Naive thymus-derived CD4-positive, alpha-beta T cell (primary cell): ENCODE measurements around the gene HOOK1. TPM values are rescaled to one million over a fixed set of nuclear protein-coding genes. Genes with fewer than 3 reads are reported as not detected.

Experiments used
- ATAC-seq: fragments of 150-1000 bp; cut with Tn5 transposase; 2 replicates; pipeline ENCODE4 v1.10.0; 2021; ENCODE audit warnings: mild to moderate bottlenecking, moderate library complexity
- CTCF ChIA-PET: fragments of 350-600 bp; sonication (Branson Sonifier 250); formaldehyde crosslinking; loops from one replicate; lab custom pipeline; 2021; ENCODE audit warnings: antibody characterized with exemption; lab: Charles Lee
- POLR2A ChIA-PET: fragments of 350-600 bp; sonication (Branson Sonifier 250); formaldehyde crosslinking; loops from one replicate; lab custom pipeline; 2021; ENCODE audit warnings: antibody characterized with exemption, inconsistent platforms; lab: Charles Lee
- DNase-seq, 9 donors: peaks; one replicate each; pipeline versions ENCODE4 v3.0.0 to v3.0.0-alpha.2; 2020 to 2022; ENCODE audit warnings: mixed read lengths in 1 of 9
- H3K27ac ChIP-seq: one replicate; pipeline ENCODE4 v1.7.0; 2013; ENCODE audit warnings: mild to moderate bottlenecking, low read depth, low read length, moderate library complexity
- H3K27me3 ChIP-seq, 2 donors: one replicate each; pipeline ENCODE4 v1.7.0; 2013; ENCODE audit warnings: low read length in 2 of 2, mild to moderate bottlenecking in 2 of 2, moderate library complexity in 2 of 2; ENCODE audit not compliant: control insufficient read depth in 2 of 2, insufficient read depth in 2 of 2
- H3K36me3 ChIP-seq, 3 experiments: 1 replicate in 2 of 3; 2 replicates in 1 of 3; pipeline ENCODE4 v1.7.0; 2013; ENCODE audit warnings: low read length in 3 of 3, mild to moderate bottlenecking in 3 of 3, moderate library complexity in 1 of 3; ENCODE audit not compliant: insufficient read depth in 3 of 3, control insufficient read depth in 2 of 3
- H3K4me1 ChIP-seq, 2 donors: one replicate each; pipeline ENCODE4 v1.7.0; 2013; ENCODE audit warnings: low read length in 2 of 2, mild to moderate bottlenecking in 2 of 2, moderate library complexity in 1 of 2; ENCODE audit not compliant: control insufficient read depth in 2 of 2, insufficient read depth in 2 of 2
- H3K4me3 ChIP-seq: 2 replicates; pipeline ENCODE4 v1.7.0; 2013; ENCODE audit warnings: mild to moderate bottlenecking, low read length
- H3K9me3 ChIP-seq, 3 experiments: 1 replicate in 2 of 3; 2 replicates in 1 of 3; pipeline ENCODE4 v1.7.0; 2013; ENCODE audit warnings: low read length in 3 of 3; ENCODE audit not compliant: control insufficient read depth in 2 of 3
- H3K27ac Mint-ChIP-seq, 9 donors: one replicate each; pipeline ENCODE4 v1.8.0; 2020 to 2022; ENCODE audit warnings: mixed read lengths in 9 of 9, mild to moderate bottlenecking in 8 of 9, moderate library complexity in 5 of 9, inconsistent platforms in 2 of 9
- H3K27me3 Mint-ChIP-seq, 5 donors: one replicate each; pipeline ENCODE4 v1.8.0; 2021 to 2022; ENCODE audit warnings: mixed read lengths in 5 of 5, mild to moderate bottlenecking in 1 of 5
- H3K36me3 Mint-ChIP-seq, 5 donors: one replicate each; pipeline ENCODE4 v1.8.0; 2020 to 2022; ENCODE audit warnings: mixed read lengths in 5 of 5, mild to moderate bottlenecking in 3 of 5, inconsistent platforms in 1 of 5
- H3K4me1 Mint-ChIP-seq, 7 donors: one replicate each; pipeline ENCODE4 v1.8.0; 2020 to 2022; ENCODE audit warnings: mixed read lengths in 7 of 7, mild to moderate bottlenecking in 3 of 7, inconsistent platforms in 1 of 7
- H3K4me3 Mint-ChIP-seq, 10 donors: one replicate each; pipeline ENCODE4 v1.8.0; 2020 to 2022; ENCODE audit warnings: mild to moderate bottlenecking in 10 of 10, mixed read lengths in 10 of 10, moderate library complexity in 6 of 10, inconsistent platforms in 2 of 10
- H3K9me3 Mint-ChIP-seq, 11 donors: one replicate each; pipeline ENCODE4 v1.8.0; 2020 to 2022; ENCODE audit warnings: mixed read lengths in 11 of 11, mild to moderate bottlenecking in 4 of 11, inconsistent platforms in 1 of 11, moderate library complexity in 1 of 11
- intact Hi-C, 2 donors: fragments of 100-400 bp; cut with micrococcal nuclease; formaldehyde crosslinking; loops; one replicate each; pipeline ENCODE4 v1.15.1; 2023
- polyA plus RNA-seq, 2 donors: library from polyadenylated mRNA; unstranded; fragments of 300-500 nt; fragmentation: Illumina TruSeq; gene quantifications; one replicate each; pipeline ENCODE4 v1.2.3, GENCODE V29; 2021
- total RNA-seq, 6 experiments: library from RNA in 5 of 6; stranded (reverse) in 5 of 6; gene quantifications; 1 replicate in 5 of 6; 2 replicates in 1 of 6; pipeline ENCODE4 v1.2.3 and lab custom pipeline; 2021 to 2026

Gene HOOK1
- total and polyA plus RNA-seq, 7 experiments from 2014 or later: 3.0 to 28.9 (median 23.5) TPM

DNA sequence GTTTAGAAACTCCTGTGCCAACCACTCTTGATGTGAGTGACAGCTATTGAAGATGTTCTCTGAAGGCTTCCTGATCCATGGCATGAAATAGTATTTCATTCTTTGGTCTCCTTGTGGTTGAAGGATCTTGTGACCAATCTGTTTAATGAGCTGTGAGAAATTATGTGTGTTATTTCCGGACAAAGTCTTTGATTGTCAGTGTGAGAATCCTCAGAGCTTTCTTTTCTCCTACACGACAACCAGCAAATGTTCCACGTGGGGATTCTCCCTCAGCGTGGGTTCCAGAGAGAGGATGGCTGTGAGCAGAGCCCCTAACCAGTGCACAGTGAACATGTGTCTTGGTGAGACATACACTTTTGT, 45.0 kb upstream of the HOOK1 start:
- Mint-ChIP-seq H3K36me3 (no peaks in the 10 kb centered on the region), H3K27me3 (peaks cover 0 to 5% (median 0%) of the 10 kb centered on the region in 5 donors), H3K4me1 (peaks cover 0 to 3% (median 0%) of the 10 kb centered on the region in 7 donors), H3K9me3 (no peaks in the 10 kb centered on the region), H3K27ac (no peak overlapping the region), H3K4me3 (no peak overlapping the region)
- no peaks in the 10 kb centered on the region for H3K4me1 ChIP-seq
- H3K36me3 ChIP-seq: no peaks in the 10 kb centered on the region
- DNase-seq (no peak), ATAC-seq (no peak)
- POLR2A ChIA-PET: no interaction called here
- H3K4me3 ChIP-seq: no peak overlapping the region
- CTCF ChIA-PET: no interaction called here
- no peaks in the 10 kb centered on the region for H3K27me3 ChIP-seq
- no peak overlapping the region for H3K27ac ChIP-seq
- H3K9me3 ChIP-seq: no peaks in the 10 kb centered on the region
- intact Hi-C loops: no loop called here

DNA sequence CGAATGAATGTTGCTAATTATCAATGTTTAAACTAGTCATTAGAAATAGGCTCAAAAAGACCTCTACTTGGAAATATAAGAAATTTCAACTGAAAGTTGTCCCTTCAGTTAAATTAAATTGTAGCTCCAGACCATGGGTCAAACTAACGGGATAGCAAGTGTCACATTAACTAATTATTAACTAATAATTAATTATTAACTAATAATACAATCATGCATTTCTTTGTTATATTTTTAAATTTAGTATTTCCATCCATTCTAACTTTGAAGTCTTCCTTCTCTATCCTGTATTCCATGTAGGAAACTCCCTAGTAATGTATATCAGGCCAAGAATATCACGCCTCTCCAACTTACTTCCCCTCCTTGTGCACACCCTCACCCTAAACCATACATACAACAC, 43.4 kb upstream of the HOOK1 start:
- DNase-seq: no peak
- Histone ChIP-seq H3K36me3 (no peaks in the 10 kb centered on the region), H3K4me1 (no peaks in the 10 kb centered on the region), H3K27me3 (no peaks in the 10 kb centered on the region), H3K4me3 (no peak overlapping the region), H3K9me3 (no peaks in the 10 kb centered on the region), H3K27ac (no peak overlapping the region)
- Mint-ChIP-seq H3K36me3 (no peaks in the 10 kb centered on the region), H3K27me3 (peaks cover 0 to 6% (median 0%) of the 10 kb centered on the region in 5 donors), H3K4me1 (peaks cover 0 to 3% (median 0%) of the 10 kb centered on the region in 7 donors), H3K4me3 (no peak overlapping the region), H3K9me3 (no peaks in the 10 kb centered on the region), H3K27ac (no peak overlapping the region)
- ChIA-PET CTCF (interaction anchor here (1.3 kb wide), 1 partner anchor 12 kb away, joined by 4 read pairs; no protein-coding TSS in a partner anchor), POLR2A (no interaction called here)
- intact Hi-C loops: no loop called here
- ATAC-seq: no peak

DNA sequence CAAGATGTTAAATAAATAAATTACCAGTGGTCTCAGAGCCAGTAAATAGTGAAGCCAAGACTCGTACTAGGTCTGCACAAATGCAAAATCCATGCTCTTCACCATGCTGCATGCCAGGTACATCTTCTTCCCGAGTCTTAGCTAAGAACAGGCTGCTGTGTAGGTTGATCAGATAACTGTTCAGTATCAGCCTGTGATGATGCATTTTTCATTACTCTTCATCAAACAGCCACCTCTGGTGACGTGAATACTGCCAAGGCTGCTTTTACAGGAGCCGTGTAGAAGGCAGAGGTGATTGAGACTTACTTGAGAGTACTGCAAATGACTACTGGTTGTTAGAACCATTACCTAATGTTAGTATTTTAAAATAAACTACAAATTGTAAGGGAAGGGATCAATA, 39.3 kb upstream of the HOOK1 start:
- POLR2A ChIA-PET: no interaction called here
- Histone ChIP-seq H3K36me3 (no peaks in the 10 kb centered on the region), H3K4me3 (no peak overlapping the region), H3K27ac (no peak overlapping the region), H3K27me3 (no peaks in the 10 kb centered on the region), H3K9me3 (no peaks in the 10 kb centered on the region), H3K4me1 (no peaks in the 10 kb centered on the region)
- CTCF ChIA-PET: no interaction called here
- no peak for DNase-seq
- intact Hi-C loops: no loop called here
- Mint-ChIP-seq H3K4me1 (no peaks in the 10 kb centered on the region), H3K9me3 (no peaks in the 10 kb centered on the region), H3K4me3 (no peak overlapping the region), H3K27me3 (peaks cover 0 to 19% (median 0%) of the 10 kb centered on the region in 5 donors), H3K27ac (no peak overlapping the region), H3K36me3 (peaks cover 0 to 4% (median 0%) of the 10 kb centered on the region in 5 donors)
- no peak for ATAC-seq

- H3K4me3 ChIP-seq: no peak overlapping the region
- ChIA-PET POLR2A (no interaction called here), CTCF (interaction anchor here (0.5 kb wide), 1 partner anchor 167 kb away, joined by 3 read pairs; no protein-coding TSS in a partner anchor)
- intact Hi-C loops: no loop called here
- H3K4me3 Mint-ChIP-seq: no peak overlapping the region
- H3K9me3 Mint-ChIP-seq: no peaks in the 10 kb centered on the region
- ATAC-seq: no peak
- DNase-seq: no peak
- peaks cover 0 to 4% (median 0%) of the 10 kb centered on the region in 5 donors for H3K36me3 Mint-ChIP-seq
- H3K4me1 ChIP-seq: no peaks in the 10 kb centered on the region
- H3K27me3 ChIP-seq: no peaks in the 10 kb centered on the region
- no peak overlapping the region for H3K27ac ChIP-seq
- peaks cover 0 to 20% (median 0%) of the 10 kb centered on the region in 5 donors for H3K27me3 Mint-ChIP-seq
- no peaks in the 10 kb centered on the region for H3K9me3 ChIP-seq
- H3K4me1 Mint-ChIP-seq: no peaks in the 10 kb centered on the region
- H3K36me3 ChIP-seq: no peaks in the 10 kb centered on the region
- H3K27ac Mint-ChIP-seq: no peak overlapping the region
Measured at GRCh38 chr1:59776960-59777852, 37.5 kb upstream of the HOOK1 start.

GRCh38 chr1:59779949-59780348, 34.8 kb upstream of the HOOK1 start:
- no peak overlapping the region for H3K27ac ChIP-seq
- peaks cover 0 to 20% (median 0%) of the 10 kb centered on the region in 5 donors for H3K27me3 Mint-ChIP-seq
- H3K4me1 ChIP-seq: no peaks in the 10 kb centered on the region
- H3K9me3 ChIP-seq: no peaks in the 10 kb centered on the region
- intact Hi-C loops: loop anchor here in 1 of 2 donors (1.0 to 10.0 kb wide), 2 partner anchors 65 to 167 kb away; no protein-coding TSS in a partner anchor
- H3K27me3 ChIP-seq: no peaks in the 10 kb centered on the region
- POLR2A ChIA-PET: interaction anchor here (0.6 kb wide), 1 partner anchor 811 kb away, joined by 6 read pairs; no protein-coding TSS in a partner anchor
- ATAC-seq: no peak
- no peaks in the 10 kb centered on the region for H3K4me1 Mint-ChIP-seq
- no peak for DNase-seq
- H3K4me3 ChIP-seq: no peak overlapping the region
- no peaks in the 10 kb centered on the region for H3K9me3 Mint-ChIP-seq
- no peaks in the 10 kb centered on the region for H3K36me3 ChIP-seq
- H3K4me3 Mint-ChIP-seq: no peak overlapping the region
- CTCF ChIA-PET: no interaction called here
- peaks cover 0 to 4% (median 0%) of the 10 kb centered on the region in 5 donors for H3K36me3 Mint-ChIP-seq
- H3K27ac Mint-ChIP-seq: no peak overlapping the region

- H3K36me3 Mint-ChIP-seq: peaks cover 1 to 22% (median 8%) of the 10 kb centered on the region in 5 donors
- intact Hi-C loops: loop anchor here in 1 of 2 donors (10.0 kb wide), 1 partner anchor 56 kb away; no protein-coding TSS in a partner anchor
Measured at GRCh38 chr1:59788825-59789224, 25.9 kb upstream of the HOOK1 start.

More at GRCh38 chr1:59788825-59789224, 25.9 kb upstream of the HOOK1 start:
- CTCF ChIA-PET: no interaction called here
- Histone ChIP-seq H3K27me3 (no peaks in the 10 kb centered on the region), H3K4me1 (no peaks in the 10 kb centered on the region), H3K4me3 (no peak overlapping the region), H3K27ac (no peak overlapping the region), H3K9me3 (peaks cover 0 to 11% (median 0%) of the 10 kb centered on the region in 3 experiments), H3K36me3 (no peaks in the 10 kb centered on the region)
- Mint-ChIP-seq H3K4me3 (no peak overlapping the region), H3K27ac (no peak overlapping the region), H3K9me3 (peaks cover 6 to 40% (median 24%) of the 10 kb centered on the region in 11 donors), H3K4me1 (peaks cover 0 to 8% (median 4%) of the 10 kb centered on the region in 7 donors), H3K27me3 (peaks cover 7 to 17% (median 8%) of the 10 kb centered on the region in 5 donors)
- POLR2A ChIA-PET: no interaction called here
- DNase-seq: no peak
- ATAC-seq: no peak
